Myocyte (in vitro differentiated cells): ENCODE measurements around the gene ZNF274. TPM values are rescaled to one million over a fixed set of nuclear protein-coding genes. Genes with fewer than 3 reads are reported as not detected.
"Not testable (repeated sequence)": the region's sequence is repeated elsewhere in the genome, so short reads cannot be mapped to it uniquely, and the experiment has no call there.

ENCODE experiments used
- DNase-seq: peaks from one replicate; pipeline ENCODE4 v3.0.0-alpha.2; 2012; ENCODE audit warnings: low read depth
- total RNA-seq: library from RNA; depleted of rRNA; stranded (reverse); fragments of >200 nt; gene quantifications from 2 replicates; pipeline ENCODE4 v1.2.3, GENCODE V29; 2014

The ZNF274 gene
- total RNA-seq, 1 donor from 2014 or later, result 13.8 TPM

DNA sequence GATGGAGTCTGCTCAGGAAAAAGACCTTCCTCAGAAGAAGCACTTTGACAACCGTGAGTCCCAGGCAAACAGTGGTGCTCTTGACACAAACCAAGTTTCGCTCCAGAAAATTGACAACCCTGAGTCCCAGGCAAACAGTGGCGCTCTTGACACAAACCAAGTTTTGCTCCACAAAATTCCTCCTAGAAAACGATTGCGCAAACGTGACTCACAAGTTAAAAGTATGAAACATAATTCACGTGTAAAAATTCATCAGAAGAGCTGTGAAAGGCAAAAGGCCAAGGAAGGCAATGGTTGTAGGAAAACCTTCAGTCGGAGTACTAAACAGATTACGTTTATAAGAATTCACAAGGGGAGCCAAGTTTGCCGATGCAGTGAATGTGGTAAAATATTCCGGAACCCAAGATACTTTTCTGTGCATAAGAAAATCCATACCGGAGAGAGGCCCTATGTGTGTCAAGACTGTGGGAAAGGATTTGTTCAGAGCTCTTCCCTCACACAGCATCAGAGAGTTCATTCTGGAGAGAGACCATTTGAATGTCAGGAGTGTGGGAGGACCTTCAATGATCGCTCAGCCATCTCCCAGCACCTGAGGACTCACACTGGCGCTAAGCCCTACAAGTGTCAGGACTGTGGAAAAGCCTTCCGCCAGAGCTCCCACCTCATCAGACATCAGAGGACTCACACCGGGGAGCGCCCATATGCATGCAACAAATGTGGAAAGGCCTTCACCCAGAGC, 29.6 kb downstream of the ZNF274 start:
- DNase-seq, result no peak

GRCh38 chr19:58213075-58213369, 30.2 kb downstream of the ZNF274 start:
- DNase-seq, result no peak

DNA sequence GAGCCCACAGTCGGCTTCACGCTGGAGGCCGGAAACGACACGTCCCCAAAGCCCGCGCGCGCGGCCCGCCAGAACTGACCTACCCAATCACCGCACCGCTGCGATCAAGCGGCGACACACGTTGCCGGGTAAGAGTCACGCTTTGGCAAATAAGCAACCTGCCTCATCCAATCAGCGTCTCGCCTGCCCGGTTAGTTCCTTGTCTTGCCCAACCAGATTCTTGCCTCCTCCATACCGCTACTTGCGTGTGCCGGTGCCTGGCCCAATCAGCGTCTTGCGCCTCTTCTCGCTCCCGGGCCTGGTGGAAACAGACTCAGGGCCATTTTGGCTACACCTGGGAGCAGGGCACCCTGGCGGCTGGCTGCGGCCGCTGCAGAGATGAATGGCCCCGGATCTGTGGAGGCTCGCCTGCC, 34.2 kb downstream of the ZNF274 start:
- DNase-seq, result no peak

- DNase-seq, result no peak
These were observed 34.9 kb downstream of the ZNF274 start for GRCh38 chr19:58217607-58218391.

DNA sequence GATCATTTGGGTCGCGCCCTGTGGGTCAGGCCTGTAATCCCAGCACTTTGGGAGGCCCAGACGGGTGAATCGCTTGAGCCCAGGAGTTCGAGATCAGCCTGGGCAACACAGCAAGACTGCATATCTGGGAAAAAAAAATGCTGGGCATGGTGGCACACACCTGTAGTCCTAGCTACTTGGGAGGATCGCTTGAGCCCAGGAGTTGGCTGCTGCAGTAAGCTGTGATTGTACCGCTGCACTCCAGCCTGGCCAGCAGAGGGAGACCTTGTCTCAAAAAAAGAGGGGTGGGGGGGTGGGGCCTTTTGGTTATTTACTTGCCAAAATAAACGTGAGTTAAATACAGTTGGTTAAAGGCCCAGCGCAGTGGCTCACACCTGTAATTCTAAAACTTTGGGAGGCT, 36.0 kb downstream of the ZNF274 start:
- DNase-seq, result no peak

- no peak for DNase-seq
These were observed 45.2 kb downstream of the ZNF274 start for GRCh38 chr19:58227964-58228584.

DNA sequence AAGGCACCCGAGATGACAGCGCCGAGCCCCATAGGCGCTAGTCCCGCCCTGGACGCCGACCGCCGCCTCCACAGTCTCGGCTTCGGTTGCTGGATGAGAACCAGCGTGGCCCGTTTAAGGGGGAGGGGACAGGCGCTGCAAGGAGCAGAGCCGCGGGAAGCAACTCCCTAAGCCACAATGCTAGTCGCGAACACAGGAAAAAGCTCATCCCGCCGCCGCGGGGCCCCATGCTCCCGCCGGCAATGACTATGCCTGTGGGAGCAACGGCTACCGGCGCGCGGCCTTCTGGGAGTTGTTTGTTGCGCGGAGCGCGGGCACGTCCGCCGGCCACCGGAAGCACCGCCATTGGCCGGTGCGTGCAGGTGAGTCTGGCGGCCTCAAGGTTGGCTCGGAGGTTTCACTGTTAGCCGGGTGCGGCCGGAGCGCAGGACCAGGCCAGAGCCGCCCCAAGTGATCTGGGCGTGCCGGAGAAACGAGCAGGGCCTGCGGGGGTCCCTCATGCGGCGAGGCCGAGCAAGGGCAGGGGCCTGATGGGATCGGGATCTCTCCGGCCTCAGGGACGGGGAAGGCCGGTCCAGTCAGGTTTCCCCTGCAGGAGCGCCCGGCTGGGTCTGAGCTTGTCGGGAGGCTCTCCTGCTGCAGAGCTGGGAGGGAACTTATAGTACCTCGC, 45.9 kb downstream of the ZNF274 start, which contains the start of gene ZNF544:
Gene ZNF544, plus strand, starts transcription at position 330 of the 670 bp plus-strand sequence. CDS start 15,110 bp downstream, outside the sequence.
- DNase-seq, result peak; percentile 80

GRCh38 chr19:58229255-58229639, 46.4 kb downstream of the ZNF274 start:
- DNase-seq, result peak; percentile 37

DNA sequence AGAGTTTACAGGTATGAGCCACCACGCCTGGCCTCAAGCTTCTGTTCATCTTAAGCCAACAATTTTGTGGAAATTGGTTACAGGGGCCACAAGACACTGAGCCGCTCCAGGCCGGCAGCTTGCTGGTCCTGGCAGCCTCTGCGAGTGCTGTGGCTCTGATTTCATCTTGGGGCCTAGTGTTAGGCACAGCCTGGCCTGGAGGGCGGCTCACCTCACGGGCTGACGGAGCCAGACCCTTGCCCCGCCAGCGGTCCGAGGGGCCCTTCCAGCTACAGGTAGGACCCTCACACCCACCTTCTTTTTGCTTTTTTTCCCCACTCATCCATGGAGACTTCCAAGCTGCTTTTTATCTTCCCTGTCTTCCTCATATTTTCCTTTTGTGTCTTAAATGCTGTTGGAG, 54.5 kb downstream of the ZNF274 start:
- no peak for DNase-seq

GRCh38 chr19:58243351-58243750, 60.5 kb downstream of the ZNF274 start:
- no peak for DNase-seq

- DNase-seq, result no peak
These were observed 66.0 kb downstream of the ZNF274 start for GRCh38 chr19:58248886-58249285.

GRCh38 chr19:58252102-58252685, 69.3 kb downstream of the ZNF274 start:
- no peak for DNase-seq

DNA sequence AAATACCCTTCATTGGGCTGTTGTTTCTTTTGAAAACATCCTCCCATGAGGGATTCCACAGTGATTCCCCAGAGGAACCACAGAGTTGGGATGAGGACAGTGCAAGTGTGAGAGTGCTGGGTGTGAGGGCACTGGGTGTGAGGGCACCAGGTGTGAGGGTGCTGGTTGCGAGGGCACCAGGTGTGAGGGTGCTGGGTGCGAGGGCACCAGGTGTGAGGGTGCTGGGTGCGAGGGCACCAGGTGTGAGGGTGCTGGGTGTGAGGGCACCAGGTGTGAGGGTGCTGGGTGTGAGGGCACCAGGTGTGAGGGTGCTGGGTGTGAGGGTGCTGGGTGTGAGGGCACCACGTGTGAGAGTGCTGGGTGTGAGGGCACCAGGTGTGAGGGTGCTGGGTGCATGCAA, 75.4 kb downstream of the ZNF274 start:
- DNase-seq, result not testable (repeated sequence)

- no peak for DNase-seq
These were observed 78.7 kb downstream of the ZNF274 start for GRCh38 chr19:58261600-58261967.

DNA sequence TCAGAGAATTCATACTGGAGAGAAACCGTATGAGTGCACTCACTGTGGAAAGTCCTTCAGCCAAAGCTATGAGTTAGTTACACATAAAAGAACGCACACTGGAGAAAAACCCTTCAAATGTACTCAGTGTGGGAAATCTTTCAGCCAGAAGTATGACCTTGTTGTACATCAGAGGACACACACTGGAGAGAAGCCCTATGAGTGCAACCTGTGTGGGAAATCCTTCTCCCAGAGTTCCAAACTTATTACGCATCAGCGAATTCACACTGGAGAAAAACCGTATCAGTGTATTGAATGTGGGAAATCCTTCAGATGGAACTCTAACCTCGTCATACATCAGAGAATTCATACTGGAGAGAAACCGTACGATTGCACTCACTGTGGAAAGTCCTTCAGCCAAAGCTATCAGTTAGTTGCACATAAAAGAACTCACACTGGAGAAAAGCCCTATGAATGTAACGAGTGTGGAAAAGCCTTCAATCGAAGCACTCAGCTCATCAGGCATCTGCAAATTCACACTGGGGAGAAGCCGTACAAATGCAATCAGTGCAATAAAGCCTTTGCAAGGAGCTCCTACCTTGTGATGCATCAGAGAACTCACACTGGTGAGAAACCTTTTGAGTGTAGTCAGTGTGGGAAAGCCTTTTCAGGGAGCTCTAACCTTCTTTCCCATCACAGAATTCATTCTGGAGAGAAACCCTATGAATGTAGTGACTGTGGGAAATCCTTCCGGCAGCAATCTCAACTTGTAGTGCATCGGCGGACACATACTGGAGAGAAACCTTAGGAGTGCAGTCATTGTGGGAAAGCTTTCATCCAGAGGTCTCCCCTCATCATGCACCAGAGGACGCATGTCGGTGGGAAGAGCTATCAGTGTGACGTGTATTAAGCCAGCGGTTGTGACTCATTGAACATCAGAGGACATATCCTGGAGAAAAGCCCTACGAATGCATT, 79.4 kb downstream of the ZNF274 start:
- DNase-seq, result no peak

DNA sequence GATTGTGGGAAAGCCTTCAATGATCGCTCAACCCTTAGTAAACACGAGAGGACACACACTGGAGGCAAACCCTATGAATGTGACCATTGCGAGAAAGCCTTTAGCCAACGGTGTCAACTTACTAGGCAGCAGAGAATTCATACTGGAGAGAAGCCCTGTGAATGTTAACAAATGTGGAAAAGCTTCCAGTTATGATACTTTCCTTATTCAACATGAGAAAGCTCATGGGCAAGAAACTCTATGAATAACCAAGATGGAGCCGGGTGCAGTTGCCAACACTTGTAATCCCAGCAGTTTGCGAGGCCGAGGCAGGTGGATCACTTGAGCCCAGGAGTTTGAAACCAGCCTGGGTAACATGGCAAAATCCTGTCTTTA, 80.0 kb downstream of the ZNF274 start:
- no peak for DNase-seq
